ENCODE data around the gene RCVRN. TPM values are rescaled to one million over a fixed set of nuclear protein-coding genes. Genes with fewer than 3 reads are reported as not detected.

RCVRN gene
- total RNA-seq, 1 experiment from 2014 or later, result not detected

DNA sequence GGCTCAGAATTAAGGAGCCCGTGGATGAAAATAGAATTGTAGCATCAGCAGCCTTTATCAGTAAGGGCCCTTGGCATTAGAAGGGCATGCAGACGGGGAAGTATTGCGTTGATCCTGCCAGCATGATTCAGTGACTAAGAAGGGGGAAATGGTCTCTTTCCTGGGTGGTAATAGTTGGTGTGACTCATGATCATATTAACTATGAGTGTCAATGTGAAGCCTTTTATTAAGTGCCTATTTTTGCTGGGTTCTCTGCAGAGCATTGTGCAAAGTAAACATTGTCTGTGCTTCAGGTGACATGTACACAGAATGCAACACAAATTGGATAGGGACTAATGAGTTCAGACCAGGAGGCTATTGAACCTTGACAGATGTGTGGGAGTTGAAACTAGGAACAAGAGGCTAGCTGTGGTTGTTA lies 24.5 kb downstream of the RCVRN start:
- DNase-seq (ENCODE audit: low read depth, low spot score) (no peak), ATAC-seq (no peak)
- in situ Hi-C loops (cut with HindIII; ENCODE audit: low pct_unique_long_range_greater_than_20kb, low sequenced_read_pairs), result no loop called here
- no peak overlapping the region for H3K27ac ChIP-seq (ENCODE audit: low read length)
- BruUV-seq (replicated peaks), result no TSS peak
- H3K4me3 ChIP-seq (ENCODE audit: low read depth in 2 of 2, low read length in 2 of 2), result no peak overlapping the region
- H3K9me3 ChIP-seq (ENCODE audit: control insufficient read depth, insufficient read depth, low read depth, low read length), result peaks cover 9% of the 10 kb centered on the region; the same call in 1 of the 2 replicates
- no peaks in the 10 kb centered on the region for H3K36me3 ChIP-seq (ENCODE audit: control insufficient read depth, insufficient read depth, low read length)
- intact Hi-C loops (cut with micrococcal nuclease; ENCODE audit: unreplicated experiment), result no loop called here
- H3K4me1 ChIP-seq (ENCODE audit: control insufficient read depth, insufficient read depth, low read length), result no peaks in the 10 kb centered on the region
- POLR2A ChIA-PET, result no interaction called here
- CTCF ChIA-PET, result no interaction called here
- TF ChIP-seq, protein P1, sequence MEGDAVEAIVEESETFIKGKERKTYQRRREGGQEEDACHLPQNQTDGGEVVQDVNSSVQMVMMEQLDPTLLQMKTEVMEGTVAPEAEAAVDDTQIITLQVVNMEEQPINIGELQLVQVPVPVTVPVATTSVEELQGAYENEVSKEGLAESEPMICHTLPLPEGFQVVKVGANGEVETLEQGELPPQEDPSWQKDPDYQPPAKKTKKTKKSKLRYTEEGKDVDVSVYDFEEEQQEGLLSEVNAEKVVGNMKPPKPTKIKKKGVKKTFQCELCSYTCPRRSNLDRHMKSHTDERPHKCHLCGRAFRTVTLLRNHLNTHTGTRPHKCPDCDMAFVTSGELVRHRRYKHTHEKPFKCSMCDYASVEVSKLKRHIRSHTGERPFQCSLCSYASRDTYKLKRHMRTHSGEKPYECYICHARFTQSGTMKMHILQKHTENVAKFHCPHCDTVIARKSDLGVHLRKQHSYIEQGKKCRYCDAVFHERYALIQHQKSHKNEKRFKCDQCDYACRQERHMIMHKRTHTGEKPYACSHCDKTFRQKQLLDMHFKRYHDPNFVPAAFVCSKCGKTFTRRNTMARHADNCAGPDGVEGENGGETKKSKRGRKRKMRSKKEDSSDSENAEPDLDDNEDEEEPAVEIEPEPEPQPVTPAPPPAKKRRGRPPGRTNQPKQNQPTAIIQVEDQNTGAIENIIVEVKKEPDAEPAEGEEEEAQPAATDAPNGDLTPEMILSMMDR (IDR thresholded peaks at IDR 0.05), result no peak
- no peak for TF ChIP-seq POLR2AphosphoS5 (IDR thresholded peaks at IDR 0.05; ENCODE audit: low read depth, low read length)
- no peak for TF ChIP-seq TCF7L2 (IDR thresholded peaks at IDR 0.05; ENCODE audit: low read depth, low read length)
- TF ChIP-seq, protein P2, sequence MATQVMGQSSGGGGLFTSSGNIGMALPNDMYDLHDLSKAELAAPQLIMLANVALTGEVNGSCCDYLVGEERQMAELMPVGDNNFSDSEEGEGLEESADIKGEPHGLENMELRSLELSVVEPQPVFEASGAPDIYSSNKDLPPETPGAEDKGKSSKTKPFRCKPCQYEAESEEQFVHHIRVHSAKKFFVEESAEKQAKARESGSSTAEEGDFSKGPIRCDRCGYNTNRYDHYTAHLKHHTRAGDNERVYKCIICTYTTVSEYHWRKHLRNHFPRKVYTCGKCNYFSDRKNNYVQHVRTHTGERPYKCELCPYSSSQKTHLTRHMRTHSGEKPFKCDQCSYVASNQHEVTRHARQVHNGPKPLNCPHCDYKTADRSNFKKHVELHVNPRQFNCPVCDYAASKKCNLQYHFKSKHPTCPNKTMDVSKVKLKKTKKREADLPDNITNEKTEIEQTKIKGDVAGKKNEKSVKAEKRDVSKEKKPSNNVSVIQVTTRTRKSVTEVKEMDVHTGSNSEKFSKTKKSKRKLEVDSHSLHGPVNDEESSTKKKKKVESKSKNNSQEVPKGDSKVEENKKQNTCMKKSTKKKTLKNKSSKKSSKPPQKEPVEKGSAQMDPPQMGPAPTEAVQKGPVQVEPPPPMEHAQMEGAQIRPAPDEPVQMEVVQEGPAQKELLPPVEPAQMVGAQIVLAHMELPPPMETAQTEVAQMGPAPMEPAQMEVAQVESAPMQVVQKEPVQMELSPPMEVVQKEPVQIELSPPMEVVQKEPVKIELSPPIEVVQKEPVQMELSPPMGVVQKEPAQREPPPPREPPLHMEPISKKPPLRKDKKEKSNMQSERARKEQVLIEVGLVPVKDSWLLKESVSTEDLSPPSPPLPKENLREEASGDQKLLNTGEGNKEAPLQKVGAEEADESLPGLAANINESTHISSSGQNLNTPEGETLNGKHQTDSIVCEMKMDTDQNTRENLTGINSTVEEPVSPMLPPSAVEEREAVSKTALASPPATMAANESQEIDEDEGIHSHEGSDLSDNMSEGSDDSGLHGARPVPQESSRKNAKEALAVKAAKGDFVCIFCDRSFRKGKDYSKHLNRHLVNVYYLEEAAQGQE (IDR thresholded peaks at IDR 0.05; ENCODE audit: insufficient read depth in 1 of 2, low read depth in 2 of 2, low read length in 1 of 2), result no peak
- TF ChIP-seq SIN3A (IDR thresholded peaks at IDR 0.05; ENCODE audit: borderline replicate concordance, insufficient read depth, low read depth, low read length), result no peak
- H3K27me3 ChIP-seq (ENCODE audit: control insufficient read depth, insufficient read depth, low read length), result no peaks in the 10 kb centered on the region

DNA sequence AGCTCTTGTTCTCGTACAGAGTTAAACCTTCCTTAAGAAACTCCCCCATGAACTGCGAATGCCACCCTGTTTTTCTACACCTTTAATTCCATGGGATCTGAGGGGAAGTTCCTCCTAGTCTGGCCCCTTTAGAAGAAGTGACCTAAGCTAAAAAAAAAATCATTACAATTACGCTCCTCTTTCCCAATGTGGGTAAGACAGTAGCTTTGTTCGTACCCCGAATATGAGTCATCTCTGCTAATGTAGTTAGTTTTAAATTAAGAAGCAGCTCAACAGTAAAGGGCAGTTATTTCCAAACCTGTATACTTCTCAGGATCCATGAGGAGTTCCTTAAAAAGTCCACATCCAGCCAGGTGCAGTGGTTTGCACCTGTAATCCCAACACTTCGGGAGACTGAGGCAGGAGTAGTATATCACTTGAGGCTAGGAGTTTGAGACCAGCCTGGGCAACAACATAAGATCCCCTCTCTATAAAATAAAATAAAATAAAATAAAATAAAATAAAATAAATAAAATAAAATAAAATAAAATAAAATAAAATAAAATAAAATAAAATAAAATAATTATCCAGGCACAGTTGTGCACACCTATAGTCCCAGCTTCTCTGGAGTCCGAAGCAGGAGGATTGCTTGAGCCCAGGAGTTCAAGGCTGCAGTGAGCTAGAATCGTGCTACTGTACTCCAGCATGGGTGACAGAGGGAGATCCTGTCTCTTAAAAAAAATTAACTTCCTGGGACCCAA lies 26.1 kb downstream of the RCVRN start:
- ATAC-seq (no peak), DNase-seq (ENCODE audit: low read depth, low spot score) (no peak)
- ChIA-PET POLR2A (no interaction called here), CTCF (no interaction called here)
- intact Hi-C loops (cut with micrococcal nuclease; ENCODE audit: unreplicated experiment) (no loop called here), in situ Hi-C loops (cut with HindIII; ENCODE audit: low pct_unique_long_range_greater_than_20kb, low sequenced_read_pairs) (no loop called here)
- Histone ChIP-seq H3K4me1 (ENCODE audit: control insufficient read depth, insufficient read depth, low read length) (no peaks in the 10 kb centered on the region), H3K27me3 (ENCODE audit: control insufficient read depth, insufficient read depth, low read length) (no peaks in the 10 kb centered on the region), H3K9me3 (ENCODE audit: control insufficient read depth, insufficient read depth, low read depth, low read length) (peaks cover 9% of the 10 kb centered on the region; the same call in 1 of the 2 replicates), H3K36me3 (ENCODE audit: control insufficient read depth, insufficient read depth, low read length) (no peaks in the 10 kb centered on the region), H3K27ac (ENCODE audit: low read length) (no peak overlapping the region), H3K4me3 (ENCODE audit: low read depth in 2 of 2, low read length in 2 of 2) (no peak overlapping the region)
- BruUV-seq (replicated peaks), result no TSS peak
- TF ChIP-seq, protein P2 (IDR thresholded peaks at IDR 0.05; ENCODE audit: insufficient read depth in 1 of 2, low read depth in 2 of 2, low read length in 1 of 2), result no peak
- TF ChIP-seq TCF7L2 (IDR thresholded peaks at IDR 0.05; ENCODE audit: low read depth, low read length) (no peak), POLR2AphosphoS5 (IDR thresholded peaks at IDR 0.05; ENCODE audit: low read depth, low read length) (no peak)

All from Panc1 (cell line).